ENCODE results near the gene PNPLA8. TPM values are rescaled to one million over a fixed set of nuclear protein-coding genes. Genes with fewer than 3 reads are reported as not detected.

The PNPLA8 gene
- total RNA-seq, 4 donors from 2014 or later, result 49.7 to 86.3 (median 61.9) TPM

DNA sequence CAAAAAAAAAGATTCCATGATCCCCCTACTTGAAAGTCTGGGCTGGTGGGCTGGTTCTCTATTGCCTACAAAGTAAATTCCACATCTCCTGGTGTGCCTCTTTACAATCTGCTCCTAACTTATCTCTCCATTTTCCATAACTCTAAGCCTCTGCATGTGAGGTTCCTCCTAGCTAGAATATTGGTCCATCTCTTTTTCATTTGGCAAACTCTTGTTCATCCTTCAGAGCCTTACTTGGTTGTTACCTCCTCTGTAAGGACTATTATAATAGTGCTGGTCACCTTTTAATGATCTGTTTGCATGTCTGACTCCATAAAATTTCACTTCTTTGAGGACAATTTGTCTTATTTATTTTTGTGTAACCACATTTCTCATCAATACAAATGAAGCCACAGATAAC is 68.1 kb downstream of the PNPLA8 start:
- ATAC-seq (no peak), DNase-seq (no peak)
- H3K4me3 ChIP-seq, result no peak overlapping the region
- no peak overlapping the region for H3K27ac ChIP-seq
- H3K36me3 ChIP-seq, result no peaks in the 10 kb centered on the region
- TF ChIP-seq POLR2A (IDR thresholded peaks at IDR 0.05) (no peak), CTCF (IDR thresholded peaks at IDR 0.05 in 4 of 5, conservative IDR thresholded peaks at IDR 0.05 in 1 of 5) (no peak)
- peaks cover 0 to 13% of the 10 kb centered on the region in 2 donors for H3K4me1 ChIP-seq
- intact Hi-C loops (cut with DNase I; ENCODE audit: low total_unique reads), result no loop called here
- in situ Hi-C loops (cut with MboI; ENCODE audit: low sequenced_read_pairs in 4 of 4), result no loop called here
- no peaks in the 10 kb centered on the region for H3K9me3 ChIP-seq
- peaks cover 39 to 55% (median 55%) of the 10 kb centered on the region in 3 donors for H3K27me3 ChIP-seq

GRCh38 chr7:108456845-108457540 is 68.9 kb downstream of the PNPLA8 start:
- H3K4me1 ChIP-seq, result peaks cover 0 to 13% of the 10 kb centered on the region in 2 donors
- ATAC-seq (no peak), DNase-seq (no peak)
- intact Hi-C loops (cut with DNase I; ENCODE audit: low total_unique reads), result no loop called here
- in situ Hi-C loops (cut with MboI; ENCODE audit: low sequenced_read_pairs in 4 of 4), result no loop called here
- H3K36me3 ChIP-seq, result no peaks in the 10 kb centered on the region
- H3K27me3 ChIP-seq, result peaks cover 39 to 57% (median 55%) of the 10 kb centered on the region in 3 donors
- TF ChIP-seq POLR2A (IDR thresholded peaks at IDR 0.05) (no peak), CTCF (IDR thresholded peaks at IDR 0.05 in 4 of 5, conservative IDR thresholded peaks at IDR 0.05 in 1 of 5) (no peak)
- peak overlapping the region in 1 of 4 donors; percentile 53 for H3K4me3 ChIP-seq
- H3K27ac ChIP-seq, result no peak overlapping the region
- H3K9me3 ChIP-seq, result no peaks in the 10 kb centered on the region

GRCh38 chr7:108455998-108456677 is 69.8 kb downstream of the PNPLA8 start, which contains the start of gene NRCAM:
Gene NRCAM, minus strand, starts transcription at chr7:108456436. Its CDS starts 216,372 bp downstream, at chr7:108240064.
- no peaks in the 10 kb centered on the region for H3K9me3 ChIP-seq
- in situ Hi-C loops (cut with MboI; ENCODE audit: low sequenced_read_pairs in 4 of 4), result no loop called here
- H3K27me3 ChIP-seq, result peaks cover 39 to 60% (median 55%) of the 10 kb centered on the region in 3 donors
- peaks cover 0 to 13% of the 10 kb centered on the region in 2 donors for H3K4me1 ChIP-seq
- TF ChIP-seq CTCF (IDR thresholded peaks at IDR 0.05 in 4 of 5, conservative IDR thresholded peaks at IDR 0.05 in 1 of 5) (no peak), POLR2A (IDR thresholded peaks at IDR 0.05) (no peak)
- H3K27ac ChIP-seq, result no peak within 1 kb of the TSS
- no peak for DNase-seq
- intact Hi-C loops (cut with DNase I; ENCODE audit: low total_unique reads), result no loop called here
- H3K4me3 ChIP-seq, result peak within 1 kb of the TSS; percentile 44 to 58 (median 54)
- H3K36me3 ChIP-seq, result no peaks in the 10 kb centered on the region
- ATAC-seq, result no peak

DNA sequence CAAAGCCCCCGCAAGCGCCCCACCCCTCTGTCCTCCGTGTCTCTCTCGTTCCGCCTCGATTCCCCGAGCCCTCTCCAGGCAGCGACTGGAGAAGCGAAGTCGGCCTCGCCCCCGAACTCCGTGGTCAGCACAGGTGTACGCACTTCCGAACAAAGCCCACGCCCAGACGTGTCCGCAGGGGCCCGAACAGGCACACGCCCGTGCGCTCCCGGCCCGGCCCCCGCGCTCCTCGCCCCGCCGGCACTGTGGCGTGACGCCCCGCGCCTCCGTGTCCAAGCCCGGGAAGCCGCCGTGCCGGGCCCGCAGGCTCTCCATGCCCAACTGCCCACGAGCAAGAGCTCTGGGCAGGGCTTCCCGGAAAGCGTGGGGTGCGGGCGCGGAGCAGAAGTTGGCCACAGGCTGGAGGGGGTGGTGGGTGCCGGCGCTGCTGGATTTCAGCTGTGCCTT is 70.4 kb downstream of the PNPLA8 start:
- peak overlapping the region; percentile 44 to 58 (median 54) for H3K4me3 ChIP-seq
- no peak for TF ChIP-seq POLR2A (IDR thresholded peaks at IDR 0.05)
- TF ChIP-seq CTCF (IDR thresholded peaks at IDR 0.05 in 4 of 5, conservative IDR thresholded peaks at IDR 0.05 in 1 of 5), result no peak
- peaks cover 39 to 60% (median 55%) of the 10 kb centered on the region in 3 donors for H3K27me3 ChIP-seq
- H3K27ac ChIP-seq, result no peak overlapping the region
- ATAC-seq (no peak), DNase-seq (no peak)
- in situ Hi-C loops (cut with MboI; ENCODE audit: low sequenced_read_pairs in 4 of 4), result no loop called here
- intact Hi-C loops (cut with DNase I; ENCODE audit: low total_unique reads), result no loop called here
- no peaks in the 10 kb centered on the region for H3K9me3 ChIP-seq
- H3K36me3 ChIP-seq, result no peaks in the 10 kb centered on the region
- H3K4me1 ChIP-seq, result peaks cover 0 to 13% of the 10 kb centered on the region in 2 donors
